ENCODE data around the gene USP13.

- TF ChIP-seq GATA3 (IDR thresholded peaks at IDR 0.05; ENCODE audit: low read depth, low read length) (no peak), GATA2 (IDR thresholded peaks at IDR 0.05; ENCODE audit: low read depth, low read length) (no peak)
These were observed 53.4 kb downstream of the USP13 start for GRCh38 chr3:179706233-179706632.

All from SH-SY5Y (cell line).